VCaP (cell line): ENCODE data around the gene SLCO2A1.

ENCODE experiments used
- H3K27ac ChIP-seq: fragments of 450-650 bp; 2 replicates; pipeline ENCODE4 v1.5.1; 2017
- CTCF ChIP-seq: fragments of 450-650 bp; conservative IDR thresholded peaks from 2 replicates; pipeline ENCODE4 v1.5.1; 2017; ENCODE audit warnings: mild to moderate bottlenecking, moderate library complexity

The SLCO2A1 gene

GRCh38 chr3:133944181-133944580 is 85.5 kb downstream of the SLCO2A1 start:
- H3K27ac ChIP-seq: peak overlapping the region; percentile 75

GRCh38 chr3:133943639-133944141 is 86.0 kb downstream of the SLCO2A1 start:
- peak overlapping the region; percentile 75 for H3K27ac ChIP-seq
- TF ChIP-seq CTCF: no peak

More at GRCh38 chr3:133944181-133944580, 85.5 kb downstream of the SLCO2A1 start:
- TF ChIP-seq CTCF: no peak

- H3K27ac ChIP-seq: no peak overlapping the region
- no peak for TF ChIP-seq CTCF
Measured at GRCh38 chr3:133943031-133943535, 86.6 kb downstream of the SLCO2A1 start.

DNA sequence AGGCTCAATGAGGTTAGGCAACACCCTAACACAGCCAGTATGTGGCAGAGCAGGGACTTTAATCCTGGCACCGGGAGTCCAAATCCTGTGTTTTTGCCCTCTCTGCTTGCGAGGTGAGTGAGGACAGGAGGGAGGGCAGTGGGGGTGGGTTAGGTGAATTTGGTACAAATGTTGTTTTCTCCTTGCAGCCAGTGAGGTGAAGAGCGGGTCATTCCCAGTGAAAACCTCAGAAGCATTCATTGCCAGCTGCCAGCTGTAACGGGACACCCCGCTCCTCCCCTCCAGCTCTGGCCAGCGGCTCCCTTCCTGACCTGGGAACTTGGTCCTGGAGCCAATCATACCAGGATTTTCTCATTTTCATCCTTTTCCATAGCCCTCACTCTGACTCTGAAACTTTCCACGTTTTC is 88.3 kb downstream of the SLCO2A1 start:
- H3K27ac ChIP-seq: no peak overlapping the region

DNA sequence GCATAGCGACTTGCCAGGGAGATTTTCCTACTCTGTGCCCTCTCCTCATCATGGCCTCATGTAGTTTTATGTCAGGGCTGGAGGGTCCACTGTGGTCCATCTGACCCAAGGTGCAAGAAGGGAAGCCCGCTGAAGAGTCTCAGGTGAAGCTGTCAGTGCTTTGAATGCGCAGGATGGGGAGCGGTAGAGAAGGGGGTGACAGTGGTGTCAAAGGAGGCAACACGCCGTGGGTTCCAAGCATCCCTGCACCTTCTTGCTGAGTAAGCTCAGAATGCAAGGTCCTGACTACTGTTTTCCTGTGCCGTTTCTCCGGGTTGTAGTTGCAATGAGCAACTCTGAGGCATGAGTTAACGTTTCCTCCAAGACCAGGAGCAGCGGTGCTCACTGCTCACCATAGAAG is 89.2 kb downstream of the SLCO2A1 start:
- H3K27ac ChIP-seq: no peak overlapping the region
- TF ChIP-seq CTCF: no peak

More for the DNA sequence above, 88.3 kb downstream of the SLCO2A1 start:
- no peak for TF ChIP-seq CTCF

- no peak overlapping the region for H3K27ac ChIP-seq
- TF ChIP-seq CTCF: no peak
Measured at GRCh38 chr3:133939463-133939835, 90.3 kb downstream of the SLCO2A1 start.

GRCh38 chr3:133938770-133939462 is 90.8 kb downstream of the SLCO2A1 start:
- peak; percentile 22; the same call in 1 of the 2 replicates for TF ChIP-seq CTCF
- H3K27ac ChIP-seq: no peak overlapping the region
